Muscle of leg (tissue), 11 donors: ENCODE data around the gene VSIG10L2. TPM values are rescaled to one million over a fixed set of nuclear protein-coding genes. Genes with fewer than 3 reads are reported as not detected.
A peak's percentile ranks its signal among the peaks of the same experiment; 100 is the strongest.
"Not testable (repeated sequence)": the region's sequence is repeated elsewhere in the genome, so short reads cannot be mapped to it uniquely, and the experiment has no call there.

ENCODE experiments used
- DNase-seq: peaks from one replicate; pipeline ENCODE4 v3.0.0; 2013
- H3K27ac ChIP-seq: one replicate; pipeline ENCODE4 v1.5.1; 2013; ENCODE audit warnings: mild to moderate bottlenecking, low read length, control low read depth
- H3K27me3 ChIP-seq: one replicate; pipeline ENCODE4 v1.6.1; 2013; ENCODE audit warnings: low read length; ENCODE audit not compliant: control insufficient read depth, insufficient read depth
- H3K36me3 ChIP-seq: one replicate; pipeline ENCODE4 v1.6.1; 2013; ENCODE audit warnings: low read length; ENCODE audit not compliant: control insufficient read depth, insufficient read depth
- H3K4me1 ChIP-seq: one replicate; pipeline ENCODE4 v1.6.1; 2013; ENCODE audit warnings: low read length; ENCODE audit not compliant: control insufficient read depth, insufficient read depth
- H3K4me3 ChIP-seq: one replicate; pipeline ENCODE4 v1.5.1; 2013; ENCODE audit warnings: low read length, control low read depth
- H3K9me3 ChIP-seq: replicated peaks from 2 replicates; pipeline ENCODE4 v1.6.1; 2013; ENCODE audit warnings: low read depth, low read length; ENCODE audit not compliant: control insufficient read depth
- WGBS: methylation state at CpG from one replicate; pipeline ENCODE4 v1.1.5; 2013; ENCODE audit warnings: missing lambda C conversion rate; ENCODE audit not compliant: insufficient coverage; 5-methylcytosine and 5-hydroxymethylcytosine counted together
- polyA plus RNA-seq, 8 donors: library from polyadenylated mRNA; unstranded; fragments of 120-200 nt; gene quantifications; one replicate each; pipeline versions ENCODE4 v1.2.1 to v1.2.3, GENCODE V29; 2013; ENCODE audit warnings: inconsistent platforms in 1 of 8, low replicate concordance in 1 of 8; ENCODE audit not compliant: insufficient read length in 8 of 8, insufficient read depth in 1 of 8
- total RNA-seq: library from RNA; stranded (reverse); fragments of 120-200 nt; gene quantifications from one replicate; pipeline ENCODE4 v1.2.4, GENCODE V29; 2013

Gene VSIG10L2
- total and polyA plus RNA-seq, 9 donors, result 0.03 to 0.27 (median 0.04) TPM; not detected in 6

- H3K4me3 ChIP-seq, result no peak overlapping the region
- no peaks in the 10 kb centered on the region for H3K9me3 ChIP-seq
- H3K27me3 ChIP-seq, result no peaks in the 10 kb centered on the region
- no CpG with 5 or more reads among the region's 3 CpGs for WGBS
- no peak overlapping the region for H3K27ac ChIP-seq
- peaks cover 18% of the 10 kb centered on the region for H3K36me3 ChIP-seq
- DNase-seq, result no peak
- no peaks in the 10 kb centered on the region for H3K4me1 ChIP-seq
Measured at GRCh38 chr11:125982348-125982730, 36.5 kb downstream of the VSIG10L2 start.

- not testable (repeated sequence) for H3K27ac ChIP-seq, DNase-seq, H3K9me3 ChIP-seq, H3K4me3 ChIP-seq, H3K27me3 ChIP-seq, H3K4me1 ChIP-seq
- WGBS, result no CpG with 5 or more reads among the region's 6 CpGs
- peaks cover 27% of the 10 kb centered on the region for H3K36me3 ChIP-seq
Measured at GRCh38 chr11:125985956-125986355, 40.1 kb downstream of the VSIG10L2 start.

GRCh38 chr11:125987066-125987641 lies 41.3 kb downstream of the VSIG10L2 start:
- no peak for DNase-seq
- Histone ChIP-seq H3K9me3 (no peaks in the 10 kb centered on the region), H3K27ac (no peak overlapping the region), H3K27me3 (no peaks in the 10 kb centered on the region), H3K4me3 (no peak overlapping the region), H3K4me1 (no peaks in the 10 kb centered on the region), H3K36me3 (peaks cover 26% of the 10 kb centered on the region)
- WGBS, result no CpG with 5 or more reads among the region's 5 CpGs

GRCh38 chr11:125990244-125990643 lies 44.4 kb downstream of the VSIG10L2 start:
- Histone ChIP-seq H3K9me3 (no peaks in the 10 kb centered on the region), H3K4me3 (no peak overlapping the region), H3K27me3 (no peaks in the 10 kb centered on the region), H3K36me3 (peaks cover 27% of the 10 kb centered on the region), H3K4me1 (no peaks in the 10 kb centered on the region), H3K27ac (no peak overlapping the region)
- WGBS, result 18% methylated on average over 1 of the region's 3 CpGs
- peak; percentile 73 for DNase-seq

- peaks cover 37% of the 10 kb centered on the region for H3K36me3 ChIP-seq
- 98% methylated on average over 6 of the region's 7 CpGs for WGBS
- H3K4me3 ChIP-seq, result no peak overlapping the region
- no peaks in the 10 kb centered on the region for H3K27me3 ChIP-seq
- no peak overlapping the region for H3K27ac ChIP-seq
- no peaks in the 10 kb centered on the region for H3K4me1 ChIP-seq
- DNase-seq, result no peak
- no peaks in the 10 kb centered on the region for H3K9me3 ChIP-seq
Measured at GRCh38 chr11:125992893-125993292, 47.0 kb downstream of the VSIG10L2 start.

GRCh38 chr11:125994509-125994908 lies 48.7 kb downstream of the VSIG10L2 start:
- Histone ChIP-seq H3K36me3 (peaks cover 35% of the 10 kb centered on the region), H3K27ac (no peak overlapping the region), H3K4me1 (no peaks in the 10 kb centered on the region), H3K27me3 (no peaks in the 10 kb centered on the region), H3K4me3 (no peak overlapping the region), H3K9me3 (no peaks in the 10 kb centered on the region)
- WGBS, result 80% methylated on average over 1 of the region's 5 CpGs
- no peak for DNase-seq

- H3K4me3 ChIP-seq, result no peak overlapping the region
- no CpG with 5 or more reads among the region's 5 CpGs for WGBS
Measured at GRCh38 chr11:125995313-125995712, 49.5 kb downstream of the VSIG10L2 start.

GRCh38 chr11:125998267-125998666 lies 52.4 kb downstream of the VSIG10L2 start:
- no peak for DNase-seq
- Histone ChIP-seq H3K4me3 (no peak overlapping the region), H3K27me3 (no peaks in the 10 kb centered on the region), H3K27ac (no peak overlapping the region), H3K36me3 (peaks cover 38% of the 10 kb centered on the region), H3K4me1 (no peaks in the 10 kb centered on the region), H3K9me3 (no peaks in the 10 kb centered on the region)
- 93% methylated on average over 4 of the region's 5 CpGs for WGBS

More at GRCh38 chr11:125995313-125995712, 49.5 kb downstream of the VSIG10L2 start:
- DNase-seq, result no peak
- no peak overlapping the region for H3K27ac ChIP-seq
- no peaks in the 10 kb centered on the region for H3K4me1 ChIP-seq
- no peaks in the 10 kb centered on the region for H3K27me3 ChIP-seq
- H3K36me3 ChIP-seq, result peaks cover 34% of the 10 kb centered on the region
- no peaks in the 10 kb centered on the region for H3K9me3 ChIP-seq

GRCh38 chr11:125999234-125999880 lies 53.5 kb downstream of the VSIG10L2 start:
- H3K36me3 ChIP-seq, result peaks cover 33% of the 10 kb centered on the region
- WGBS, result 20% methylated on average over 1 of the region's 6 CpGs
- no peaks in the 10 kb centered on the region for H3K27me3 ChIP-seq
- H3K27ac ChIP-seq, result no peak overlapping the region
- H3K9me3 ChIP-seq, result no peaks in the 10 kb centered on the region
- peak; percentile 37 for DNase-seq
- H3K4me1 ChIP-seq, result no peaks in the 10 kb centered on the region
- H3K4me3 ChIP-seq, result no peak overlapping the region

- Histone ChIP-seq H3K4me3 (no peak overlapping the region), H3K27me3 (no peaks in the 10 kb centered on the region), H3K36me3 (peaks cover 26% of the 10 kb centered on the region), H3K4me1 (no peaks in the 10 kb centered on the region), H3K27ac (no peak overlapping the region), H3K9me3 (no peaks in the 10 kb centered on the region)
- no peak for DNase-seq
- 90% methylated on average over 3 of the region's 4 CpGs for WGBS
Measured at GRCh38 chr11:126002181-126002580, 56.3 kb downstream of the VSIG10L2 start.
